GM12872 (cell line): Measurements from ENCODE around the gene FOSL1.

Experiments used
- CTCF ChIP-seq: IDR thresholded peaks from 3 replicates; pipeline ENCODE4 v1.5.1; 2011; ENCODE audit warnings: low read depth, mild to moderate bottlenecking, low read length, moderate library complexity; ENCODE audit not compliant: insufficient read depth

Gene FOSL1

DNA sequence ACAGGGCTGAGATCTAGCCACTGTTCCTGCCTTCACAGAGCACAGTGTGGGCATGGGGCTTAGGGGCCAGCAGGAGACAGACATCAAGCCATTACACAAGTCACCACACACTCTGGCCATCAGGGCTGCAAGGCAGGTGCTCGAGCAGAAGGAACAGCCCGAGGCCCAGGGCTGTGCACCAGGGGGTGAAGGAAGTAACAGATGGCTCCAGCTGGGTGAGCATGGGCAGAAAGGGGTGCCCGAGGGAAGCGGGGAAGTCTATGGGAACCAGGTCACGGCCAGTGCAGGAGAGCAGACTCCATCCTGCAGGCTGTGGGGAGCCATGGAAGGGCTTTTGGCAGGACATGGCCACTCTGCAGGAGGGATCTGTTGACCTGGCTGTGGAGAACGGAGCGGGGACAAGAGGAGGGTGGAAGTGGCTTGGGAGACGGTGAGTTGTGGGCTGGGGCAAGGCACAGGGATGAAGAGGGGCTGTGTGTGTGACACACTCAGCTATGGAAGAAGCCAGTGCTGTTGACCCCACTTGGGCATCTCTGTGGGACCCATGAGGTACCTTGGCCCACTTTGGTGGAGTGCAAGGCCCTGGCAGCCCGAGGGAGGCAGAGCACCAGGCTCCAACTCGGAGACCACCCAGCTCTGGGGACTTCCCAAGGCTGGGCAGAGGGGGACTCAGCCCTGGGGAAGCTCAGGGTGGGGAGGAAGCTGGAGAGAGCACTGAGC, 15.1 kb upstream of the FOSL1 start:
- no peak for TF ChIP-seq CTCF

- no peak for TF ChIP-seq CTCF
Observed at GRCh38 chr11:65912845-65913244, 12.7 kb upstream of the FOSL1 start.

DNA sequence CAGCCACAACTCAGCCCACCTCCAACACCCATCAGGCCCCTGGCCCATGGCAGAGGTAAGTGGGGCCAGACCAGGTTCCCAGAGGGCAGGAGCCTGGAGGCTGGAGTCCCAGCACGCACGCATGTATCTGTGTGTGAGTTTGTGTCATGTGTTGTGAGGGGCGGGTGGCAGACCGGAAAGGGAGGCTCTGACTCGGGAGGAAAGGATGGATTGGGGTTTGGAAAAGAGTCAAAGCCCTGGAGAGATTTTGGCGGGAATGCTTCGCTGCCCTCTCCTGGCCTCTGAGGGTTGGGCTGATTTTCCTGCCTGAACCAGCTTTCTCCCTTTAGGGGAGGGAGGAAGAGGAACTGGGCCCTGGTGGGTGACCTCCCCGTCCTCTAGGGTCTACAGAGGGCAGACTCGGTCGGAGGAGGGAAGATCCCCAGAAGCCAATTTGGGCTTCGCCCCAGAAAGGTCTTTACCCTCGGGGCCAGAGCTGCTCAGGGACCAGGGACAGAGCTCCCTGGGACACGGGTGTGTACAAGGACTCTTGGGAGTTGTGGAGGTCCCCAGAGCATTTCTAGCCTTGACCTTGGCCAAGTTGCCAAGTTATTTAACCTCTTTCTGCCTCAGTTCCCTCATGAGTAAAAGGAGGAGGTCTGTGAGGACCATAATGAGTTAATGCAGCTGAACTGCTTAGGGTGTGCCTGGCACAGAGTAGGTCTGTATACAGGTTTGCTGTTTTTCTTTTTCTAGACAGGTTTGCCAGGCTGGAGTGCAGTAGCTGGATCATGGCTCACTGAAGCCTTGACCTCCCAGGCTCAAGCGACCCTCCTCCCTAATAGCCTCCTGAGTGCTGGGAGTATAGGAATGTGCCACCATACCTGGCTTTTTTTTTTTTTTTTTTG, 11.7 kb upstream of the FOSL1 start:
- TF ChIP-seq CTCF = no peak

DNA sequence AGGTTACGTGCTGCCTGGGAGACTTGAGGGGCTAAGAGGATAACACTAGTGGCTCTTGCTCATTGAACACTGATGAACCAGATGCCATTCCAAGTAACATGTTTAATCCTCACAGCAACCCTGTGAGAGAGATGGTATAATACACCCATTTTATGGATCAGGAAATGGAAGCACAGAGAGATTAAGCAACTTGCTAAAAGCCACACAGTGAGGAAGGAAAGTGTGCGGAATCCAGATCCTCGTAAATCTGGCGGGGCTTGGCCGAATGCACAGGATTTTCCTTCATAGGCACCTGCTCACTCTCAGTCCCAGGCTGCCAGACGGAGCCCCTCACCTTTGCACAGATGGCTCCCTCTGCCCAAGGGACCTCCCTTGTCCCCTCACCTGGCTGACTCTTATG, 7.7 kb upstream of the FOSL1 start:
- no peak for TF ChIP-seq CTCF

DNA sequence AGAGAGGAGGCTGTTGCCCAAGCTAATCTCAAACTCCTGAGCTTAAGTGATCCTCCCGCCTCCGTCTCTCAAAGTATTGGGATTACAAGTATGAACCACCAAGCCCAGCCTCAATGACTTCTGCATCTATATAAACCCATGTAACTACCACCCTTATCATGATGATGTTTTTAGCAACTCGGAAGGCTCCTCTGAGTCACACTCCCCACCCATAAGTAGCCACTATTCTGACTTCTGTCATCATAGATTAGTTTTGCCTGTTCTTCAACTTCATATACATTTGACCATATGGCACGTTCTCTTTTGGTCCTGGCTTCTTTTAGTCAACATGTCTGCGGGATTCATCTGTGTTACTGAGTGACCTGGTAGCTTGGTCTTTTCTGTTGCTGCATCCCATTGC, 6.4 kb upstream of the FOSL1 start:
- no peak for TF ChIP-seq CTCF

- no peak for TF ChIP-seq CTCF
Observed at GRCh38 chr11:65903715-65904114, 3.5 kb upstream of the FOSL1 start.

- no peak for TF ChIP-seq CTCF
Observed at GRCh38 chr11:65903068-65903481, 2.9 kb upstream of the FOSL1 start.
